H1 (cell line): ENCODE results near the gene NOTUM.

Experiments
- BRCA1 ChIP-seq: IDR thresholded peaks from 2 replicates; pipeline ENCODE4 v1.6.1; 2012; ENCODE audit warnings: low read depth, low read length, improper control_type of control experiment
- CBX8 ChIP-seq: fragments of 300-800, 300-1000 bp; sonication (generic); IDR thresholded peaks from 2 replicates; pipeline ENCODE4 v1.7.1; 2016; ENCODE audit warnings: low read depth, low read length, borderline replicate concordance
- CEBPB ChIP-seq: IDR thresholded peaks from 2 replicates; pipeline ENCODE4 v1.6.1; 2012; ENCODE audit warnings: low read depth, low read length
- CTCF ChIP-seq, 3 experiments: IDR thresholded peaks; 1 replicate in 2 of 3; 2 replicates in 1 of 3; pipeline versions ENCODE4 v1.5.1 to v1.6.1; 2011; ENCODE audit warnings: low read length in 3 of 3, mild to moderate bottlenecking in 3 of 3, inconsistent platforms in 2 of 3, low read depth in 1 of 3, moderate library complexity in 1 of 3; ENCODE audit not compliant: insufficient read depth in 1 of 3; ENCODE audit errors: control extremely low read depth in 1 of 3
- EZH2 ChIP-seq: fragments of 200-600 bp; sonication (generic); IDR thresholded peaks from 2 replicates; pipeline ENCODE4 v1.7.1; 2012; ENCODE audit warnings: low read depth, mild to moderate bottlenecking, moderate library complexity, low read length, inconsistent platforms; ENCODE audit not compliant: severe bottlenecking
- GABPA ChIP-seq: IDR thresholded peaks from 2 replicates; pipeline ENCODE4 v1.6.1; 2011; ENCODE audit warnings: mild to moderate bottlenecking, low read length, moderate library complexity, borderline replicate concordance; ENCODE audit not compliant: insufficient read depth
- KDM4A ChIP-seq: IDR thresholded peaks from one replicate; pipeline ENCODE4 v1.7.1; 2012; ENCODE audit warnings: low read depth, mild to moderate bottlenecking, moderate library complexity, low read length, inconsistent platforms; ENCODE audit not compliant: severe bottlenecking
- MAX ChIP-seq: IDR thresholded peaks from 2 replicates; pipeline ENCODE4 v1.6.1; 2012; ENCODE audit warnings: inconsistent platforms
- NRF1 ChIP-seq: IDR thresholded peaks from 2 replicates; pipeline ENCODE4 v1.6.1; 2011; ENCODE audit warnings: mild to moderate bottlenecking, low read depth, low read length, improper control_type of control experiment
- POLR2AphosphoS5 ChIP-seq: IDR thresholded peaks from 2 replicates; pipeline ENCODE4 v1.6.1; 2011; ENCODE audit warnings: low read depth, low read length
- TAF7 ChIP-seq: optimal IDR thresholded peaks from 2 replicates; pipeline ENCODE3; 2011; ENCODE audit warnings: low read depth, mild to moderate bottlenecking, inconsistent platforms, low read length, moderate library complexity, borderline replicate concordance

GRCh38 chr17:81964081-81964849, 3.3 kb upstream of the NOTUM start:
- no peak for TF ChIP-seq EZH2
- no peak for TF ChIP-seq BRCA1
- no peak for TF ChIP-seq CTCF (IDR thresholded peaks at IDR 0.05; ENCODE audit: control extremely low read depth in 1 of 3, insufficient read depth in 1 of 3, low read depth in 1 of 3, low read length in 3 of 3)
- no peak for TF ChIP-seq TAF7
- no peak for TF ChIP-seq POLR2AphosphoS5
- TF ChIP-seq KDM4A: no peak
- no peak for TF ChIP-seq CEBPB
- no peak for TF ChIP-seq MAX
- TF ChIP-seq NRF1: no peak
- TF ChIP-seq CBX8: no peak
- TF ChIP-seq GABPA: no peak
